ENCODE results near the gene SYT5. TPM values are rescaled to one million over a fixed set of nuclear protein-coding genes. Genes with fewer than 3 reads are reported as not detected.
A peak's percentile ranks its signal among the peaks of the same experiment; 100 is the strongest.
"Not testable (repeated sequence)": the region's sequence is repeated elsewhere in the genome, so short reads cannot be mapped to it uniquely, and the experiment has no call there.

SYT5 gene
- total RNA-seq, 1 donor from 2014 or later, result 1.9 TPM

DNA sequence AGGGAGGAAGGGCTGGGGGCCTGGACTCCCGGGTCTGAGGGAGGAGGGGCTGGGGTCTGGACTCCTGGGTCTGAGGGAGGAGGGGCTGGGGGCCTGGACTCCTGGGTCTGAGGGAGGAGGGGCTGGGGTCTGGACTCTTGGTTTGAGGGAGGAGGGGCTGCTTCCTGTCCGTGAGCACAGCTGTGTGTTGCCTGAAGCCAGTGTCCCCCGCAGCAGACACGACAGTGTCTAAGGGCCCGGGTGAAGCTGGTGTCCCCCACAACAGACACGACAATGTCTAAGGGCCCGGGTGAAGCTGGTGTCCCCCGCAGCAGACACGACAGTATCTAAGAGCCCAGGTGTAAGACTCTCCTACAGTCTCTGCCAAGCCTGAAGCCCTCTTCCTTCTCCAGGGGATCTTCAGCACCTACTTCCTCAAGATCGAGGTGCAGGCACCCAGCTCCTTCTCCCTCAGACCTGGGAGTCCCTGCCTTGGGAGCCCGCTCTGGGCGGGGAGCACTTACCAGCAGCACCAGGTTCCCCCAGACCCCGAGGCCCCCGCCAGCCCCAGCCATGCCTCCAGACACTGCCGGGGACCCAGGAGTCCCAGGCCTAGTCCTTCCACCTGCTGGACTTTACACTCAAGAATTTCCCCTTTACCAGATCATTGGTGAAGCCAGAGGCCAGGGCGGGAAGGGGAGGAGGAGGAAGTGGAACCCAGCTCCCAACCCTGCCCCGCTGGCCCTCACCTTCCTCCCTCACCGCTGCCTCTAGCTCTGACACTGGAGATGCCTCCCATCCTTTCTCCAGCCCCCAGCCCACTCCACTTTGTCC lies 29.0 kb upstream of the SYT5 start, which contains the start of gene PTPRH:
TSS of gene PTPRH (minus strand) at position 622 of the 813 bp plus-strand sequence. CDS start at position 554, 68 bp downstream.
- no peak for DNase-seq (ENCODE audit: low spot score)

DNA sequence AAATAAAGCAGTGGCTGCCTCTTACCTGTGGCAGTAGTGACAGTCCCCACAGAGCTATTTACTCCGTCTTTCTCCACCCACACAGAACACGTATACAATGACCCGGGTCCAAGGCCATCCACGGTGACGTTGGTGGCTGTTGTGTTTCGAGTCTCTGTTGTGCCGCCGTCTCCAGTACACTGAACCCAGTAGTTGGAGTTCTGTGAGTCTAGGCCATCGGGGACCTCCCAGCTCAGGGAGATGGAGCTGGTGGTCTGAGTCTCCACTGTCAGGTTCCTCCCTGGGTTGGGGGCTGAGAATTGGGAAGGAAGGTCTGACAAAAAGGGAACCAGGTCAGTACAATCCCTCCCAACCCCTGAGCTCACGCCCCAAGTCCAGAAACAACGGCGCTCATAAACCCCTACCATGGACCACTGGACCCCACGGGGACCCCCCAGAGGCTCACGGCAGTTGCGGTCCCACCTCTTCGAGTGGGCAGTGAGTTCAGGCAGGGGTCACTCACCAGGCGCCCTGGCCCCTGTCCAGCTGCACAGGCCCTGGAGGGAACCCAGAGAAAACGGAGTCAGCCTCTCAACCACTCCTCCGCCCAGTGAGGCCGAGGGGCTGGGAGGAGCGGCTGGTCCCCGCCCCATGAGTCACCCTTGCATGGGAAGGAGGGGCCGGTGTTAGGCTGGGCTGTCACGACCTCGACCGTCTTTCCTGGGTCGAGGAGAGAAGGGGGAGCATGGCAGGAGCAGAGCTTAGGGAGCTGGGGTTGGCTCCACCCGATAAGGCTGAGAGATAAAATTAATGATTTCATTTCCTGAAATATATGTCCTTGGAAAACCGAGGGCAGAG lies 26.8 kb upstream of the SYT5 start:
- peak; percentile 94 for DNase-seq (ENCODE audit: low spot score)

DNA sequence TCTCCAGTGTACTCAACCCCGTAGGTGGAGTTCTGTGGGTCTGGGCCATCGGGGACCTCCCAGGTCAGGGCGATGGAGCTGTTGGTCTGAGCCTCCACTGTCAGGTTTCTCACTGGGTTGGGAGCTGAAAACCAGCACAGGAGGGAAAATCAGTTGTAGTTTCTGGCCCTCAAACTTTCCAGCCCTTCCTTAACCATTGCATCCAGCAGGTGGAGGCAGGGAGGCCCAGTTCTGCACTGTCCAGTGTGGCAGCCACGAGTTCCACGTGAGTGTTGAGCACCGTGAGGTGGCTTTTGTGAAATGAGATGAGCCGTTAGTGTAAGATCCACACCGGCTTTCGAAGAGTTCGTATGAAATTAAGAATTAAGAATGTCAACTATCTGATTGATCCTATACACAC lies 22.1 kb upstream of the SYT5 start:
- not testable (repeated sequence) for DNase-seq (ENCODE audit: low spot score)

DNA sequence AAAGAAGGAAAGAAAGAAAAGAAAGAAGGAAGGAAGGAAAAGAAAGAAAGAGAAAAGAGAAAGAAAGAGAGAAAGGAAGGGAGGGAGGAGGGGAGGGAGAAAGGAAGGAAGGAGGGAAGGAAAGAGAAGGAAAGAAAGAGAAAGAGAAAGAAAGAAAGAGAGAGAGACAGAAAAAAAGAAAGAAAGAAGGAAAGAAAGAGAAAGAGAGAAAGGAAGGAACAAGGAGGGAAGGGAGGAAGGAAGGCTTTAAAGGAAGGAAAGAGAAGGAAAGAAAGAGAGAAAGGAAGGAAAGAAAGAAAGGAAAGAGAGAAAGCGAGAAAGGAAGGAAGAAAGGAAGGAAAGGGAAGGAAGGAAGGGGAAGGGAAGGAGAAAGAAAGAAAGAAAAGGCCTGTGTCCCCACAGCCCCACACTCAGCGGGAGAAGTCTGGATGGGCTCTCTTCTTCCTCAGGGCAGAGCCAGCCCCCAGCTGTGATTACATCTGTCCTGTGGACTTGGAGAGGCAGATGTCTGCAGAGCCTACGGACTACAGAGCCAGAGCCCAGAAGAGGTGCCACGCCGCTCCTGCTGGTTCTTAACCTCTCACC lies 19.6 kb upstream of the SYT5 start:
- DNase-seq (ENCODE audit: low spot score), result no peak

DNA sequence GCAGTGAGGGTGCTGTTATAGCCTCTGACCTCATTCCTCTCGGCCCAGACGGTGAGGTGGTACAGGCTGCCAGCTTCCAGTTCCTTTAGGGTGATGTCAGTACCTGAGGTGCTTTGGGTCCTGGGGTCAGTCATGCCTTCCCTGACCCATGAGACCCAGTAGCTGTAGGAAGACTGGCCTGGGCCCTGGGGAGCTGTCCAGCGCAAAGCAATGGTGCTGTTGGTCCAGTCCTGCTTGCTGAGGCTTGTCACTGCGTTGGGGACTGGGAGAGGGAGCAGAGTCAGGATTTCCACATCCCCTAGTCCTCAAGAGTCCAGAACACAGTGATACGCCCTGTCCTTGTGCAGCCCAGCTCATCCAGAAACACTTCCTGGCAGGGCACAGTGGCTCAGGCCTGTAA lies 18.6 kb upstream of the SYT5 start:
- no peak for DNase-seq (ENCODE audit: low spot score)

DNA sequence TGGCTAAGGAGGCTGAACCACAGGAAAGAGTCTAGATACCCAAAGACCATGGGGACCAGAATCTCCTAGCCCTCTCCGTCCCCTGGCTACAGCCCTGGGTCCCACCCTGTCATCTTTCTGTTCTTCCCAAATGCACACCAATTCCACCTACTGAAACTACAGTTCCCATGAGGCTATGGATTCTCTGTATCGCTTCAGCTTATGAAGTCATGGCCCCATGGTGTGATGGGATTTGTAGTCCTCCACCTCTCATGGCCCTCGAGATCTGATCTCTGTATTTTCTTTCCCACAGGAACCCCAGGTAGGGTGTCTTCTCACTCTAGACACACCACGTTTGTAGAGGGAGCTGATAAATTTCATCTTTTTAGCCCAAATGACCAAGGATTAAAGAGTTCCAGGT lies 17.4 kb upstream of the SYT5 start:
- no peak for DNase-seq (ENCODE audit: low spot score)

DNA sequence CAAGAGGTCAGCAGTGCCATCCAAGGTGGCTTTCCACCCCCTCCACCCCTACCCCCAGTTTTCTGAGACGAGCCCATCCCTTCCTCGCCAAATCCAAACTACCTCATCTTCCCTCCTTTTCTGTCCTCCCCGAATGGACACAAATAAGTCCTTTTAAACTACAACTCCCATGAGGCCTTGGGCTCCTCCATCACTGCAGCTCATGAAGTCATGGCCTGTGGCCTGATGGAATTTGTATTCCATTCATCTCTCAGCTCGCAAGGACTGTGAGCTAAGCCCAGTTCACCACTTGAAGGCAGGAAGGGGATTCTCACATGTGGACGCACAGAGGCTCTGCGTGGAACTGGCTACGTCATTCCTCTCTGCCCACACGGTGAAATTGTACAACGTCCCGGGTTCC lies 16.7 kb upstream of the SYT5 start:
- no peak for DNase-seq (ENCODE audit: low spot score)

DNA sequence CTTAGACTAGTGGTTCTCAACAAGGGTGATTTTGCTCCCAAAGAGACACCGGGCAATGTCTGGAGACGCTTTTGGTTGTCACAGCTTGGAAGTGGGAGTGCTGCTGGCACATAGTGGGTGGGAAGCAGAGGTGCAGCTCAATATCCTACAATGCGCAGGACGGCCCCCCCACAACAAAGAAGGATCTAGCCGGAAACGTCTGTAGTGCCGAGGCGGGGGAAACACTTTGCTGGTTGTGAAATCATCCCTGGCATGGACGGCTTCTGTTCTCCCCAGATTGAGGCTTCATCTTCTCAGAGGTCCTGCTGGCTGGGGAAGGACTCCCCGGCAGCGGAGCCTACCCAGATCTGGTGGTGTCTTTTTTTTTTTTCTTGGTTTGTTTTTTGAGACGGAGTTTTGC lies 13.4 kb upstream of the SYT5 start:
- no peak for DNase-seq (ENCODE audit: low spot score)

DNA sequence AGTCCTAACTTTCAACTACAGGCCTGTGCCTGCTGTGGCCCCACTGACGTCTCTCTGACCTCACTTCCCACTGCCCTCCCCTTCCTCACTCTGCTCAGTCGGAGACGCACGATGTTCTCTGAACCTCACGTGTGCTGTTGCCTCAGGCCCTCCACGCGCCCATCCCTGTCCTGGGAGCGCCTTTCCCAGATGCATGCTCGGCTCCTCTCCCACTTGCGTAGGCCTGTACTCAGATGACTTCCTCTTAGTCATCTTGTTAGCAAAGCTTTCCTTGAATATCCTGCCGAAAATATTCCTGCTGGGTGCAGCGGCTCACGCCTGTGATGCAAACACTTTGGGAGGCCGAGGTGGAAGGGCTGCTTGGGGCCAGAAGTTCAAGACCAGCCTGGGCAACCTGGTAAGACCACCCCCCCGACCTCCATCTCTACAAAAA lies 9.3 kb upstream of the SYT5 start:
- no peak for DNase-seq (ENCODE audit: low spot score)

DNA sequence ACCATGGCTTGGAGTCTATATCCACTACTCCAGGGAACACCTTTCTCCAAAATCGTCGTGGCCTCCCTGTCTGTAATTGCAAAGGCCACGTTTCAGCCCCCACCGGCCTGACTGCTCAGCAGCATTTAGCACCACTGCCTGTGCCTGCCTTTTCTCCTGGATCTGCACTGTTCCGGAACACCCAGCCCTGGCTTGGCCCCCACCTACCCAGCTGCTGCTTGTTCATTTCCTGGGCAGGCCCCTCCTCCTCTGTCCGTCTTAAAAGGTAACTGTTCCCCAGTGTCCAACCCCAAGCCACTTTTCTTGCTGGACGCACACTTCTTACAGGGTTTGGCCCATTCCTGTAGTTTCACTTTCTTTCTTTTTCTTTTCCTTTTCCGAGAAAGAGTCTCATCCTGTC lies 8.5 kb upstream of the SYT5 start:
- no peak for DNase-seq (ENCODE audit: low spot score)

DNA sequence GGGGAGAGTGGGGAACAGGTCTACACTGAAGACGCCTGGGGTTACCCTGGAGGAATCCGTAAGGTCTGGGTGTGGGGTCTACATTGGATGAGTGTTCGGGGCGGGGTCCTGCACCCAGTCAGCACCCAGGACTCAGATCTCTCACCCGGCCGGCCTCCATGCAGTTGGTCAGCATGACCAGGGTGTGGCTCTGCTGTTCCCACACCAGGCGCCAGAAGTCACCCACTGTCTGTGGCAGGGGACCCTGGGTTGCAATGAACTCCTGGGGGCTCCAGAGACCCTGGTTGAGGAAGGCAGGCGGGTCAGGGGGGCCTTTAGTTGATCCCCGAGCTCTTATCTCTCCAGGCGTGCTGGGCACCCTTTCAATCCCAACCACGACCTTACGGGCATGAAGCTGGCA lies 6.0 kb upstream of the SYT5 start:
- no peak for DNase-seq (ENCODE audit: low spot score)

DNA sequence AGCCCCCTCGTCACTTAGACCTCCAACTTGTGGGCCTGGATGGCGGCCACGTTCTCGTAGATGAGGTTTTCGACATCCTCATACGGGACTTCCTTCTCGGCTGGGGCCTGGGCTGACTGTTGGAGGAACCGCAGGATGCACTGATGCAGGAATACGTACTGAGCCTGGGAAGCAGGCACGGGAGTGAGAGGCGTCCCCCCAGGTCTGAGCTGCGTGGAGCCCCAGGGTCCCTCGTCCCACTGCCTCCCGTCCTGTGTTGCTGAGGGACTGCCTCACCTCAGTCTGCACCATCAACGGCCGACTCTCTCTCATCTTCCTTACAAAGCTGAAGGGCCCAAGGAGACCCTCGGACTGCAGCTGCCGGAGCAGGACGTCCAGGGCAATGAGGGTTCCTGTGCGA lies 1.7 kb upstream of the SYT5 start:
- no peak for DNase-seq (ENCODE audit: low spot score)

DNA sequence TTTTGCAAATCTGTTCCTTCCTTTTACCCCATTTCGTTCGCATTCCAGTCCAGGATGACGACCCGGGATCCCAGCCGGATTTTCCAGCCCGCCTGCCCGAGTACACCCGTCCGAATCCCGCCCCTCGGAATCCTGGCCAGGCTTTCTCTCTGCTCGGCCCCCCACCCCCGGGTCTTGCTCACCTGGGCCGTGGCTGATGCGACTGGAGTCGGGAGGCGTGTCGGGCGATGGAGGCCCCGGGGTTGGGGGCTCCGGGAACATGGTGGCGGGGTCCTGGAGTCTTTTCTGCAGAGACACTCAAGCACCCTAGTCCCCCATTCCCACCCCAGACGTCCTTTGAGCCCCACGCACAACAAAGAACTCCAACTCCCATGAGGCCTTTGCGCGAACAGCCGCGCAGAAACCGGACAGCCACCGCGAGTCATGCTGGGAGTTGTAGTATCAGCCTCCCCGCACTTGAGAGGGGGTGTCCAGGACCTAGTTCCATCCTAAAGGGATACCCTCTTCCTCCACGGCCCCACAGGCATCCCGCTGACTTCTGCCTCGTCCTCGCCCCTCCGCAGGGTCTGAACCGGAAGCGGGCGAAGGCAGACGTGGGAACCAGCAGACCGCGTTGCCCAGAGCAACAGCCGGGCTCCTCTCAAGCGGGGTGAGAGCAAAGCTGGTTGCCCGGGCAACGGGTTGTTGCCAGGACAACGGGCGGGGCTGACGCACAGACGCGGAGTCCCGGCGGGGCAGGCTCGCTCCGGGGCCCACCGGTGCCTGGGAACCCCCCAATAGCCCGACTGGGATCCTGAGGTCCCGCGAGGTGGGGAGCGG lies 1.1 kb downstream of the SYT5 start:
- DNase-seq (ENCODE audit: low spot score), result peak; percentile 82

DNA sequence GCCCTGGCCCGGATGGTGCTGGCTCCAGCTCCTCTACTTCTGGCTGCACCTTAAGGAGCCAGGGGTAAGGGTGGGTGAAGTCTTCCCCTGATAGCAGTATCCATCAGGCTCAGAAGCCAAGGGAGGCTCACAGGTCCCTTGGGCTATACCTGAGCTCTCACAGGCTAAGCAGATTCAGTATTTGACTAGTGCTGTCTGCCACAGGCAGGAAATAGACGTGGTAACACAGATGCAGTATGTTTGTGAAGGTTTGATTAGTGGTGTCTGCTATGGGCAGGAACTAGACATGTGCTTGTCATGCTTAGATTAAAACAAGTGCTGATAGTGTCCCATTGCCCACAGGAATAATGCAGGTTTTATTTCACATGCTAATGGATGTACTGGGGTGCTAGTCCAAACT lies 4.0 kb downstream of the SYT5 start:
- DNase-seq (ENCODE audit: low spot score), result no peak

DNA sequence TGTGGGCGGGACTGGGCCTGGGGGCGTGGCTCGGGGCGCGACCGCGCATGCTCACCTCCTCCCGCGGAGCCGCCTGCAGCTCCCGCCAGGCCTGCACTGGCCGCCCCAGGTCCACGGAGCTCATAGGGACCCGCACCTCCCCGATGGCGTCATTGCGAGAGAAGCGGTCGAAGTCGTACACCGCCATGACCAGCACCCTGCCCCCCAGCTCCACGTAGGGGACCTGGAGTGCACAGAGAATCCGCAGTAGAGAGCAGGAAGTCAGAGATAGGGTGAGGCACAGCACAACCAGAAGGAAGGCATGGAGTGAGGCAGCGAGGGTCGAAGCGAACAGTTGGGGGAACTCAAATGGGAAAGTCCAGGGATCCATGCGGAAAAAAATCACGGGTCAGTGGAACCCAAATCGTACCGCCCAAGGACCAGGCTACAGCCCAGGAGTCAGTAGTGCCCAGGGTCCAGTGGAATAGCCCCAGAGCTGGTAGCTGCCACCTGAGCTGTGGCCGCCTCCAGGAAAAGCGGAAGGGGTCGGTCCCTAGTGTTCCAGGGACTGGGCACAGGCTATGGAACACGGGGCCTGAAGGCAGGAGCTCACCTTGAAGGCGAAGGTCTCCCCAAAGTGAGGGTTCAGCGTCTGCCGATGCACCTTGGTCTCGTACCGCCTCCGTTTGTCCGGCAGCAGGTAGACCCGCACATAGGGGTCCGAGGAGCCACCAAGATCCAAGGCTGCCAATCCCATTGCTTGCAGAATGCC lies 4.8 kb downstream of the SYT5 start:
- no peak for DNase-seq (ENCODE audit: low spot score)

DNA sequence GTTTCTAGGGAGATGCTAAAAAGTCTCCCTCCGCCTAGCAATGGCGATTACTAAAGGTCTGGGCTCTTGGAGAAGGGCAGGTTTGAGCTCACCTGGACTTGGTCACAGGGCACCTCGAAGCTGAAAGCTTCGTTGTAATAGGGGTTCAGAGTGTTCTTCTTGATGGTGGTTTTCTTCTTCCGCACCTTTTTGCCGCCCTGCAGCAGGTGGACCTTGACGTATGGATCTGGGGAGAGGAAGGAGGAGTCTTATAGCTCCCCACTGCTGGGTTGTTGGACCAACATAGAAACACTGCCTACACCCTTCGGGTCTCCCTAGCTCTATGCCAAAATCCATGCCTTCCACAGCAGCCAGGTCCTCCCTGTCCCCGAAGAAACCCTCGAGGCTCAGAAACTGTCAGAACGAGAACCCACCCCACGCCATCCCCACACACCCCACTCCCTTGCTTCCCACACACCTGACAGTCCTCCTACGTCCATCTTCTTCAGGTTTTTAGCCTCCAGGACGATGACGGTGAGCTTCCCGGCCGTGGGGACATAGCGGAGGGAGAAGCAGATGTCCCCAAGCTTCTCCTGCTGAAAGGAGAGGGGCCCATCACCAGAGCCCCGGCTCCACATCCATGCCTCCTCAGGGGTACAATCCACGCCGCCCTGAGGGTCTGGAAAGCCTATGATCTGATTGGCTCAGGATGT lies 5.5 kb downstream of the SYT5 start:
- DNase-seq (ENCODE audit: low spot score), result no peak

DNA sequence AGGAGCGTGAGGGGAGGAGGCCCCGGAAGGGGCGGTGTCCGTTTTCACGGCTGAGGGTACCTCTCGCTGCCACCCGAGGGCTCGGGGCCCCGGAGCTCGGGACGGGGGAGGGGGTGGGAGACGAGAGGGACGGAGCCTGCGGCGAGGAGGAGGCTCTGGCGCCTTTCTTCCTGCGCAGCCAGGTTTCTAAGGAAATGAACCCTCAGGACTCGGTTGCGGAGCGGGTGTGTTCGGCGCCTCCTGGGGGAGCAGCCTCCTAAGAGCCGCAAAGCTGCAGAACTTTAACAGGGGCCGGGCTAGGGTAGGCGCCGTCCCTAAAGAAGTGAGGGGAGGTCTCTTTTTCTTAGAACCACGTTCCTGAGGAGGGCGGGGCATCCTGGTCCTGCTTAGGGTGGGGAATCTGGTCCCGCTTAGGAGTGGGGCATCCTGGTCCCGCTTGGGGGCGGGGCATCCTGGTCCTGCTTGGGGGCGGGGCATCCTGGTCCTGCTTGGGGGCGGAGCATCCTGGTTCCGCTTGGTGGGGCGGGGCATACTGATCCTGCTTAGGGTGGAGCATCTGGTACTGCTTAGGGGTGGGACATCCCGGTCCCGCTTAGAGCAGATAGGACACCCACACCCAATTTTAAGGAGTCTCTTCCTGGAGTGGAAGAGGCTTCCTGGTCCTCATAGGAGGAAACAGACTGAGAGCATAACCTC lies 6.2 kb downstream of the SYT5 start:
- no peak for DNase-seq (ENCODE audit: low spot score)

DNA sequence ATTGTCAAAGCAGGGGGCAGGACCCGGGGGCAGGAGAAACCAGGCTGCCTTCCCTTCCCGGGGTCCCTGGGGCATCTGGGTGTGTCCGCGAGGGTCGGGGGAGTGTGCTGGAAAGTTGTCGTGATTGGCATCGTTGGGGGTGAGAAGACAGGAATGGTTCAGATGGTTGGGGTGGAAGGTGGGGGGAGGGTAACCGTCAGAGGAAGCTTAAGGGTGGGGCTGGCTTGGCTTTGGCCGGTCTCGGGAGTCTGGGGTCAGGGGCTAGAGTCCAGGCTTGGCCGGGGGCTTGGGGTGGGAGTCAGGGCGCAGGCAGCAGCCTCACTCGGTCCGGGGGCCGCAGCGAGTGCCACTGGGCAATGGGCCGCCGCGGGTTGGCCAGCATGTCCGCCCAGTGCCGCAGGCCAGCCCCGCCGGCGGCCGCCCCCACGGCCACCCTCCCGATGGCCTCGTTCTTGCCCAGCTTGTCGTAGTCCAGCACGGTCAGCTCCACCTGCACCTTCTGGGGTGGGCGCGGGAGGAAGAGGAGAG lies 6.8 kb downstream of the SYT5 start:
- DNase-seq (ENCODE audit: low spot score), result no peak

DNA sequence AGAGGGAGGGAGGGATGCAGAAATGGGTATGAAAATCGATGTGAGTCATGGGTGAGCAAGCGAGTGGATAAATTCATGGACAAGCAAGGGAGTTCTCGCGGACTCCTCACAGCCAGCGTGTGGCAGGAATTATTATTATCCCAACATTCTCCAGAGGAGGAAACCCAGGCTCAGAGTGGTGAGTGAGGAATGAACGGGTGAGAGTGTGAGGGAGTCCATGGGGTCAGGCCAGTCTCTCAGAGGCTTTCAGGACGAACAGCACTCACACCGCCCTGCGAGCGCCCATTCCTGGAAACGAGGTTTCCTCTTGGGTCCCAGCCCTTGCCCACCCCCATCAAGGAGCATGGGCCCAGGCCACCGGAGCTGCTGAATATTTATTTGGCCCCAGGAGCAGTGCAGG lies 7.3 kb downstream of the SYT5 start:
- DNase-seq (ENCODE audit: low spot score), result no peak

All from umbilical cord (tissue), 2 donors.